ENCODE results near the gene ICAM1. TPM values are rescaled to one million over a fixed set of nuclear protein-coding genes. Genes with fewer than 3 reads are reported as not detected.

The ICAM1 gene, protein sequence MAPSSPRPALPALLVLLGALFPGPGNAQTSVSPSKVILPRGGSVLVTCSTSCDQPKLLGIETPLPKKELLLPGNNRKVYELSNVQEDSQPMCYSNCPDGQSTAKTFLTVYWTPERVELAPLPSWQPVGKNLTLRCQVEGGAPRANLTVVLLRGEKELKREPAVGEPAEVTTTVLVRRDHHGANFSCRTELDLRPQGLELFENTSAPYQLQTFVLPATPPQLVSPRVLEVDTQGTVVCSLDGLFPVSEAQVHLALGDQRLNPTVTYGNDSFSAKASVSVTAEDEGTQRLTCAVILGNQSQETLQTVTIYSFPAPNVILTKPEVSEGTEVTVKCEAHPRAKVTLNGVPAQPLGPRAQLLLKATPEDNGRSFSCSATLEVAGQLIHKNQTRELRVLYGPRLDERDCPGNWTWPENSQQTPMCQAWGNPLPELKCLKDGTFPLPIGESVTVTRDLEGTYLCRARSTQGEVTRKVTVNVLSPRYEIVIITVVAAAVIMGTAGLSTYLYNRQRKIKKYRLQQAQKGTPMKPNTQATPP
- 24.8 and 28.8 TPM in 2 replicates for total RNA-seq (2014; rRNA removed; shearing (Covaris generic))

GRCh38 chr19:10270616-10271394 is at the start of gene ICAM1:
TSS of gene ICAM1 (plus strand) at chr19:10271120. CDS start at chr19:10271160, 40 bp downstream.

DNA sequence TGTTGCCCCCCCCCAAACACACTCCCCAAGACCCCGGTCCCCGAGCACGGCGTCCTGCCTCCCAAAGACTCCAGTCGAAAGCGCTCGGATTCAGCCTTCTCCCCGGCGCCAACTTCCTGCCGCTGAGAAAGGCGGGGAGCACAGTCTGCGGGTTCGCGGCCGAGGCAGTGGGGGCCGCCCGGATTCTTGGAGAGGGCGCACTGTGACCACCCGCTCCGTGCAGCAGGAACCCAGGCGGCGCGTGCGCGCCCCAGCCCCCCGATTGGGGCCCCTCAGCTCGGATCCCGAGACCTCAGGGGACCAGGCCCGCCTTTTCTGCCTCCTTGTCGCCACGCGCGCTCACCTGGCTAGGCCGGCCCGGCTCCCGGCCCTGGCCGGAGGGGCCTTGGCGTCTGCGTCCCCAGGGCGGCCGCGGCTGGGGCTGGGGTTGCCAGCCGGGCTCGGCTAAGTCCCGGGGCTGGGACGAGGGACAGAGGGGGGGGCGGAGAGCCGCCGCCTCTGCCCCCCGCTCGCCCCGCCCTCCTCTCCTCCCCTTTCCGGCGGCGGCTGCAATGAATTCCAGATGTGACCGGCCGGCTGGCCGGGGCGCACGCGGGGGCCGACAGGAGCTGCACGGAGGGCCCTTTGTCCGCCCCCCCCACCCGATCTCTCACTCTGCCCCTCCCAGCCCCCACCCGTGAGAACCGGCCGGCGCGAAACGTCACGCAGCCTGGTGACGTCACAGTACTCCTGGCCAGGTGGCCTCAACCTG is 39.9 kb upstream of the ICAM1 start, which contains the start of gene S1PR2:
Gene S1PR2 (minus strand): TSS at position 471 of the 751 bp plus-strand sequence. CDS start 6,426 bp downstream, outside the sequence.

GRCh38 chr19:10251792-10252694 is 18.9 kb upstream of the ICAM1 start, which contains the start of gene MRPL4:
TSS of gene MRPL4 (plus strand) at chr19:10252214. CDS start at chr19:10252254, 40 bp downstream.

DNA sequence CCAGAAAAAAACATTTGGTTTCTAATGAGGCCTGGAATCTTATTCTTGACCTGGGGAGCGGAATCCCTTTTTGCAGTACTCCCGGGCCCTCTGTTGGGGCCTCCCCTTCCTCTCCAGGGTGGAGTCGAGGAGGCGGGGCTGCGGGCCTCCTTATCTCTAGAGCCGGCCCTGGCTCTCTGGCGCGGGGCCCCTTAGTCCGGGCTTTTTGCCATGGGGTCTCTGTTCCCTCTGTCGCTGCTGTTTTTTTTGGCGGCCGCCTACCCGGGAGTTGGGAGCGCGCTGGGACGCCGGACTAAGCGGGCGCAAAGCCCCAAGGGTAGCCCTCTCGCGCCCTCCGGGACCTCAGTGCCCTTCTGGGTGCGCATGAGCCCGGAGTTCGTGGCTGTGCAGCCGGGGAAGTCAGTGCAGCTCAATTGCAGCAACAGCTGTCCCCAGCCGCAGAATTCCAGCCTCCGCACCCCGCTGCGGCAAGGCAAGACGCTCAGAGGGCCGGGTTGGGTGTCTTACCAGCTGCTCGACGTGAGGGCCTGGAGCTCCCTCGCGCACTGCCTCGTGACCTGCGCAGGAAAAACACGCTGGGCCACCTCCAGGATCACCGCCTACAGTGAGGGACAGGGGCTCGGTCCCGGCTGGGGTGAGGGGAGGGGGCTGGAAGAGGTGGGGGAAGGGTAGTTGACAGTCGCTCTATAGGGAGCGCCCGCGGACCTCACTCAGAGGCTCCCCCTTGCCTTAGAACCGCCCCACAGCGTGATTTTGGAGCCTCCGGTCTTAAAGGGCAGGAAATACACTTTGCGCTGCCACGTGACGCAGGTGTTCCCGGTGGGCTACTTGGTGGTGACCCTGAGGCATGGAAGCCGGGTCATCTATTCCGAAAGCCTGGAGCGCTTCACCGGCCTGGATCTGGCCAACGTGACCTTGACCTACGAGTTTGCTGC is 16.1 kb downstream of the ICAM1 start, which contains the start of gene ICAM4:
Gene ICAM4 (plus strand): TSS at position 153 of the 935 bp plus-strand sequence. CDS start 58 bp downstream, at position 211.

GRCh38 chr19:10289836-10290356 is 19.0 kb downstream of the ICAM1 start, which contains the start of gene ICAM5:
TSS of gene ICAM5 (plus strand) at chr19:10289952. CDS start at chr19:10290044, 92 bp downstream.

GRCh38 chr19:10309423-10309822 is 38.5 kb downstream of the ICAM1 start, which contains the start of gene ZGLP1:
TSS of gene ZGLP1 (minus strand) at chr19:10309815.

DNA sequence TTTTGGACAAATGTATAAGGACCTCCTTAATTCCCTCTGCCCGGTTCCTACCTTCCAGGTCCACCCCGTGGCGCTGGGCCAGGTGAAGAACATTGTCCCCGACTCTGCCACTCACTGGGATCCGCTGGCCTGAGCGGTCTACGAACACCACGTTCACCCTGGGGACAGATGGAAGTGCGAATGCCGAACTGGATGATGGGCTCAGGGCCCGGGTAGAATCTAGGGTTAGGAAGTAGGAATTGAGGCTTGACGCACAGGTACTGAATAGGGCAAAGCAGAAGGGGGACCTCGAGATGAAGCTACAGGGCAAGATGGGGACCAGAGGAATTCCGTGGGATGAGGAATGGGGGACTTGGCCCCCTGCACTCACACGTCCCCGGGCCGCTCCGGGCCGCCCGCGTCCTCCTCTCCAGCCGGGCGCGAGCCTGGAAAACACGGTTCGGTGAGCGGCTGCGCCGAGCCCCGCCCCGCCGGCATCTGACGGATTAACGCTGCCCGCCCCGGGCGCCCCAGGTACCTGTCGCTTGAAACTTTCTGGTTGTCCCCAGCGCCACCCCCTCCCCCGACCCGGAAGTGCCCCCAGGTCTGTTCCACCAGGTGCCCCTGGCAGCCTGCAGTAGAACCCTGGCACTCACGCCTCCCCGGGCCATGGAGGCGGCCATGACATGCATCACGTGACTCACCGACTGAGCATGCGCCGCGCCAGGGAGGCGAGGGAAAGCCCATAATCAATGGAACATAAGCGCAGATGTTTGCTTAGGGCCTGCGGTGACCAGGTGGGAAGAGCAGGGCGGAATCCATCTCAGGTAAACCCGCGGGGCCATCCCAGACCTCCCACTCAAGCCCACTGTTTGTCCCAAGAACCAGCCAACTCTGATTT is 44.7 kb downstream of the ICAM1 start, which contains the start of gene FDX2:
Gene FDX2 (minus strand): TSS at position 681 of the 880 bp plus-strand sequence. CDS start 19 bp downstream, at position 662.

DNA sequence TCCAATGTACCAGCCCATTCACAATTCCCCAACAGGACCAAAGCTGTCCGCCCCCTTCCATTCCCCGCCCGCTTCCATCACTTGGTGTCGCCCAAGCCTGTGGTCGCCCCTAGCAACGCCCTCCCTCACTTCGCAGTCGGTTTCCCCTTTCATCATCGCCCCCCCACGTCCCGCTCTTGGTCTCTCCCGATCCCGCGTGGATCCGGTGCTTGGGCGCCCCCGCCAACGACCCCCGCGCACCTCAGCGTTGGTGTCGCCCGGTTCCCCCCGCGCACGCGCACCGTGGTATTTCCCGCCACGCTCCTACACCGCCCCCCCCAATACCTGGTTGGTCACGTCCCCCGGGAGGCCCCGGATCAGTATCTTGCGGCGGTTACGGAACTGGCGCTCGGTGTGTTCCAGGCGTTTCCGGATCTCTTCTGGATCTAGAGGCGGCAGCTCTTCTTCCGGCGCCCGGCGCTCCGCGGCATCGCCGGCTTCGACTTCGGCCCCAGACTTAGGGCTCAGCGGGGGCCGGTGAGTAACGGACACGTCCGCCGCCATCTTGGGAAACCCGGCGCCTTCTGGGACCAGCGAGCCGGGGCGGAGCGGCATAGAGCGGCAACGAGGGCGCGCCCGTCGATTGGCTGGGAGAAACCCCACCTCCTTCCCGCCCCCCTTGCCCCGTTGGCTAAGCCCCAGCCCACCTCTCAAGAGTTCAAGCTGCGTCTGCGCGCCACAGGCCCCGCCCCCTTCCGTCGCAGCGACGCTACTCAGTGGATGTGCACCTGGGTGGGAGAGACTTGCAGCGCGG is 62.2 kb downstream of the ICAM1 start, which contains the start of gene RAVER1:
Gene RAVER1 (minus strand): TSS at position 565 of the 793 bp plus-strand sequence. CDS start 22 bp downstream, at position 543.

Small RNAs within 50 kb of the gene (small RNA-seq; reads per million reads assigned to genes)
- gene AC011511.1 (not detected), gene AC011511.4 (not detected), gene MIR4322 (not detected)

Other genes starting within 250 kb of the ICAM1 start
- gene SHFL, start 184.8 kb upstream of the ICAM1 start, total RNA-seq (2014; rRNA removed; shearing (Covaris generic)): 25.4 and 28.4 TPM in 2 replicates
- 0.34 and 0.94 TPM in 2 replicates for gene ANGPTL6, start 168.4 kb upstream of the ICAM1 start, total RNA-seq (2014; rRNA removed; shearing (Covaris generic))
- 119 and 135 TPM in 2 replicates for gene PPAN, start 164.8 kb upstream of the ICAM1 start, total RNA-seq (2014; rRNA removed; shearing (Covaris generic))
- 20.8 and 21.1 TPM in 2 replicates for gene P2RY11, start 159.4 kb upstream of the ICAM1 start, total RNA-seq (2014; rRNA removed; shearing (Covaris generic))
- gene EIF3G, start 151.2 kb upstream of the ICAM1 start, total RNA-seq (2014; rRNA removed; shearing (Covaris generic)): 698 and 733 TPM in 2 replicates
- 221 and 236 TPM in 2 replicates for gene DNMT1, start 76.2 kb upstream of the ICAM1 start, total RNA-seq (2014; rRNA removed; shearing (Covaris generic))
- gene S1PR2, start 39.8 kb upstream of the ICAM1 start, total RNA-seq (2014; rRNA removed; shearing (Covaris generic)): 18.5 and 21.3 TPM in 2 replicates
- gene MRPL4, start 18.9 kb upstream of the ICAM1 start, total RNA-seq (2014; rRNA removed; shearing (Covaris generic)): 144 and 170 TPM in 2 replicates
- gene ICAM4, start 15.8 kb downstream of the ICAM1 start, total RNA-seq (2014; rRNA removed; shearing (Covaris generic)): 0.30 and 0.58 TPM in 2 replicates
- 20.3 TPM in 2 replicates for gene ICAM5, start 18.8 kb downstream of the ICAM1 start, total RNA-seq (2014; rRNA removed; shearing (Covaris generic))
- gene ZGLP1, start 38.7 kb downstream of the ICAM1 start, total RNA-seq (2014; rRNA removed; shearing (Covaris generic)): 1.0 and 2.4 TPM in 2 replicates
- 38.9 and 43.2 TPM in 2 replicates for gene FDX2, start 44.9 kb downstream of the ICAM1 start, total RNA-seq (2014; rRNA removed; shearing (Covaris generic))
- gene RAVER1, start 62.4 kb downstream of the ICAM1 start, total RNA-seq (2014; rRNA removed; shearing (Covaris generic)): 40.7 and 50.4 TPM in 2 replicates
- 12.8 and 19.7 TPM in 2 replicates for gene ICAM3, start 68.5 kb downstream of the ICAM1 start, total RNA-seq (2014; rRNA removed; shearing (Covaris generic))
- 141 and 161 TPM in 2 replicates for gene TYK2, start 109.5 kb downstream of the ICAM1 start, total RNA-seq (2014; rRNA removed; shearing (Covaris generic))
- gene CDC37, start 132.4 kb downstream of the ICAM1 start, total RNA-seq (2014; rRNA removed; shearing (Covaris generic)): 639 and 659 TPM in 2 replicates
- gene PDE4A, start 149.4 kb downstream of the ICAM1 start, total RNA-seq (2014; rRNA removed; shearing (Covaris generic)): 4.5 and 4.9 TPM in 2 replicates
- gene KEAP1, start 232.2 kb downstream of the ICAM1 start, total RNA-seq (2014; rRNA removed; shearing (Covaris generic)): 69.0 and 75.7 TPM in 2 replicates
- gene S1PR5, start 246.3 kb downstream of the ICAM1 start, total RNA-seq (2014; rRNA removed; shearing (Covaris generic)): 1.9 and 3.9 TPM in 2 replicates